Breast epithelium (tissue), 3 donors: ENCODE measurements around the gene CNOT2.

ENCODE experiments used
- CTCF ChIP-seq, 3 donors: fragments of 450-650 bp; IDR thresholded peaks; one replicate each; pipeline ENCODE4 v1.5.1; 2016 to 2017; ENCODE audit warnings: antibody characterized with exemption in 3 of 3, mild to moderate bottlenecking in 3 of 3, moderate library complexity in 3 of 3
- POLR2A ChIP-seq: fragments of 450-650 bp; IDR thresholded peaks from one replicate; pipeline ENCODE4 v1.6.1; 2016; ENCODE audit warnings: antibody characterized with exemption, mild to moderate bottlenecking, moderate library complexity

GRCh38 chr12:70270108-70270507 lies 26.9 kb downstream of the CNOT2 start:
- no peak for TF ChIP-seq CTCF (IDR thresholded peaks at IDR 0.05)
- no peak for TF ChIP-seq POLR2A
